ES-I3 (cell line): Measurements from ENCODE around the gene USP32.
"Not testable (repeated sequence)": the region's sequence is repeated elsewhere in the genome, so short reads cannot be mapped to it uniquely, and the experiment has no call there.

ENCODE experiments used
- H3K36me3 ChIP-seq: 2 replicates; pipeline ENCODE4 v1.6.1; 2013; ENCODE audit warnings: mild to moderate bottlenecking, low read length, control low read depth, moderate library complexity; ENCODE audit not compliant: insufficient read depth
- H3K4me1 ChIP-seq: 2 replicates; pipeline ENCODE4 v1.6.1; 2013; ENCODE audit warnings: mild to moderate bottlenecking, control low read depth, low read length; ENCODE audit not compliant: insufficient read depth
- H3K9ac ChIP-seq: 2 replicates; pipeline ENCODE4 v1.6.1; 2013; ENCODE audit warnings: low read depth, mild to moderate bottlenecking, low read length, moderate library complexity
- H3K9me3 ChIP-seq: 2 replicates; pipeline ENCODE4 v1.6.1; 2013; ENCODE audit warnings: mild to moderate bottlenecking, low read length, moderate library complexity; ENCODE audit not compliant: control insufficient read depth, insufficient read depth

USP32 gene

GRCh38 chr17:60392042-60392844 is at the start of gene USP32:
Gene USP32 (minus strand): TSS chr17:60392133. CDS start chr17:60391939, 194 bp downstream.
- H3K36me3 ChIP-seq = no peaks in the 10 kb centered on the region
- H3K9ac ChIP-seq = peak within 1 kb of the TSS; percentile 73
- H3K9me3 ChIP-seq = no peaks in the 10 kb centered on the region
- peaks cover 23% of the 10 kb centered on the region for H3K4me1 ChIP-seq

- H3K9ac ChIP-seq = no peak overlapping the region
- peaks cover 17% of the 10 kb centered on the region for H3K4me1 ChIP-seq
- no peaks in the 10 kb centered on the region for H3K9me3 ChIP-seq
- H3K36me3 ChIP-seq = no peaks in the 10 kb centered on the region
Observed at GRCh38 chr17:60439501-60439900, 47.6 kb upstream of the USP32 start.

GRCh38 chr17:60436676-60437075 is 44.7 kb upstream of the USP32 start:
- H3K36me3 ChIP-seq = no peaks in the 10 kb centered on the region
- peaks cover 12% of the 10 kb centered on the region for H3K9me3 ChIP-seq
- no peak overlapping the region for H3K9ac ChIP-seq
- H3K4me1 ChIP-seq = peaks cover 6% of the 10 kb centered on the region

- Histone ChIP-seq H3K9ac (no peak overlapping the region), H3K4me1 (peaks cover 6% of the 10 kb centered on the region), H3K9me3 (peaks cover 14% of the 10 kb centered on the region), H3K36me3 (no peaks in the 10 kb centered on the region)
Observed at GRCh38 chr17:60435244-60436167, 43.6 kb upstream of the USP32 start.

- H3K9ac ChIP-seq, H3K4me1 ChIP-seq, H3K36me3 ChIP-seq: not testable (repeated sequence)
- peaks cover 14% of the 10 kb centered on the region for H3K9me3 ChIP-seq
Observed at GRCh38 chr17:60433021-60433997, 41.4 kb upstream of the USP32 start.

GRCh38 chr17:60430561-60430960 is 38.6 kb upstream of the USP32 start:
- not testable (repeated sequence) for H3K36me3 ChIP-seq, H3K4me1 ChIP-seq, H3K9ac ChIP-seq
- H3K9me3 ChIP-seq = peaks cover 14% of the 10 kb centered on the region

- peaks cover 14% of the 10 kb centered on the region for H3K9me3 ChIP-seq
- not testable (repeated sequence) for H3K4me1 ChIP-seq, H3K9ac ChIP-seq, H3K36me3 ChIP-seq
Observed at GRCh38 chr17:60428491-60428890, 36.6 kb upstream of the USP32 start.

- Histone ChIP-seq H3K9me3 (peaks cover 2% of the 10 kb centered on the region; the same call in 1 of the 2 replicates), H3K36me3 (no peaks in the 10 kb centered on the region)
Observed at GRCh38 chr17:60426596-60426995, 34.7 kb upstream of the USP32 start.

GRCh38 chr17:60425626-60426025 is 33.7 kb upstream of the USP32 start:
- H3K9ac ChIP-seq = no peak overlapping the region
- H3K4me1 ChIP-seq = no peaks in the 10 kb centered on the region
- H3K36me3 ChIP-seq = no peaks in the 10 kb centered on the region
- H3K9me3 ChIP-seq = no peaks in the 10 kb centered on the region

More at GRCh38 chr17:60426596-60426995, 34.7 kb upstream of the USP32 start:
- Histone ChIP-seq H3K9ac (no peak overlapping the region), H3K4me1 (no peaks in the 10 kb centered on the region)

GRCh38 chr17:60423865-60424264 is 31.9 kb upstream of the USP32 start:
- H3K36me3 ChIP-seq = no peaks in the 10 kb centered on the region
- H3K9me3 ChIP-seq = no peaks in the 10 kb centered on the region
- no peaks in the 10 kb centered on the region for H3K4me1 ChIP-seq
- no peak overlapping the region for H3K9ac ChIP-seq

GRCh38 chr17:60422162-60422665 is 30.3 kb upstream of the USP32 start, which contains the start of gene CHCT1:
Gene CHCT1 (plus strand): TSS chr17:60422489. CDS start chr17:60422593, 104 bp downstream.
- H3K4me1 ChIP-seq = no peaks in the 10 kb centered on the region
- H3K9me3 ChIP-seq = no peaks in the 10 kb centered on the region
- H3K9ac ChIP-seq = peak within 1 kb of the TSS; percentile 70
- H3K36me3 ChIP-seq = no peaks in the 10 kb centered on the region

- Histone ChIP-seq H3K9me3 (no peaks in the 10 kb centered on the region), H3K36me3 (no peaks in the 10 kb centered on the region), H3K9ac (peak overlapping the region; percentile 70), H3K4me1 (no peaks in the 10 kb centered on the region)
Observed at GRCh38 chr17:60421273-60422161, 29.6 kb upstream of the USP32 start.

- not testable (repeated sequence) for H3K9me3 ChIP-seq, H3K36me3 ChIP-seq, H3K4me1 ChIP-seq, H3K9ac ChIP-seq
Observed at GRCh38 chr17:60419875-60420274, 27.9 kb upstream of the USP32 start.
